Stimulated activated CD4-positive, alpha-beta T cell treated with anti-CD3 and anti-CD28 coated beads, Interleukin-15, amount 100 ng/mL, for 24 hours (primary cell): ENCODE data around the gene GABRA5.
"Not testable (repeated sequence)": the region's sequence is repeated elsewhere in the genome, so short reads cannot be mapped to it uniquely, and the experiment has no call there.

ENCODE experiments used
- DNase-seq: peaks from one replicate; pipeline ENCODE4 v3.0.0-alpha.2; 2020

Gene GABRA5

DNA sequence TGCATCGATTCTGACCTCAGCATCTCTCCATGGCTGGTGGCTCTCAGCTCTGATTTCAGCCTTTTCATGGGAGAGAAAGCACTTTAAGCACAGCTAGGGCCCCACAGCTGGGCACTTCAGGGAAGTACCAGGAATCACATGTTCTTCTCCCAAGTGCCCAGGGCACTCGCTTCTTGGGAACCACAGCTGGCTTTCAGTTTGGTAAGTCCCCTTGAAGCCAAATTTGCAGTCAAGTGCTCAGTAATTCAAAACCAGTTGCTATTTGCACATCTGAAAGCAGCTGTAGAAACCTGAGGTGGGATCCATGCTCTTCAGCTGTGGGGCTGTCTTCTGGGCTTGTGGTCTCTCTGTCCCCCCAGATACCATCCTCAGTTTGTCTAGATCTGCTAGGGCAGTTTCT is 12.8 kb downstream of the GABRA5 start:
- DNase-seq = no peak

DNA sequence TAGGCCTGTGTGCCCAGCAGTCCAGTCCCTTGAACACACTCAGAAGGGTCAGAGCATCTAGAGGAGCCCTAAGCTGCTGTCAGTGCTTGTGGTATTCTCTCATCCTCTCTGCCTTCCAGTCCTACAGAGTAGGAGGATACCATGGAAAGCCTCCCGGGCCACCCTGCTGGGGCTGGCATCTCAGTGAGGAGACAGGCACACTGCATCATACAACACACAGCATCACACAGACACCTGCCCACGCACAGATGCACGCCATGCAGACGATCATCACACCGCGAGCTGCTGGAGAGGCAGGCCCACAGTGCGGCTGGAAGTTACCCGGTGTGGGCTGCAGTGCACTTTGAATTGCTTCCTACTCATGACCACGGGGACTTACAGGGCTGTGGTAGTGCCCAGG is 15.2 kb downstream of the GABRA5 start:
- DNase-seq = no peak

DNA sequence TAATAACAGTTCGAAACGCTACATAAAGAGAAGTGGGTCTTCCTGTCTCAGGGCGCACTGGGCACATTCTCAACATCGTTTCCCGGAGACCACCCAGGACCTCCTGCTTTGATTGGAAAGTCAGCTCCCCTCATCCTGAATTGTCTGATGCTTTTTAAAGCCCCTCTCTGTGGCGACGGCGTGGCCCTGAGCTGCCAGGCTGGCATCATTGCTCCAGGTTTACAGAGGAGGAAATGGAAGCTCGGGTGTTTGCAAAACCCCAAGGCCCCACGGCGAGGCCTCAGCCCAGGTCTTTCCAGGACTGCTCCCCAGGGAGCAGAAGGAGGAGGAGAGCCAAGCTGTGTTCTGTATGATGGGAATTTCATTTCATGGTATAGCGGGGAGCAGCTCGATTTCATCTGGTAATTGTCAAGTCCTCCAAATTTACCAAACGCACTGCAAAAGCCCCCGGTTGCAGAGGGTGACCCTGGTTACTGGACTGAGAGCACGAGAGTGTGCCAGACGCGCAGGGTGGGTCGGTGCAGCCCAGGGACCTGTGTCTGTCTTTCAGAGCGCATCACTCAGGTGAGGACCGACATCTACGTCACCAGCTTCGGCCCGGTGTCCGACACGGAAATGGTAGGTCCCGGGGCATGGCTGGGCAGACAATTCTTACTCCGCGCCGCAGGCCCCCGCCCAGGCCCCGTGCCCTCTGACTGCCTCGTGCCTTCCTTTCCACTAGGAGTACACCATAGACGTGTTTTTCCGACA is 15.9 kb downstream of the GABRA5 start:
- no peak for DNase-seq

DNA sequence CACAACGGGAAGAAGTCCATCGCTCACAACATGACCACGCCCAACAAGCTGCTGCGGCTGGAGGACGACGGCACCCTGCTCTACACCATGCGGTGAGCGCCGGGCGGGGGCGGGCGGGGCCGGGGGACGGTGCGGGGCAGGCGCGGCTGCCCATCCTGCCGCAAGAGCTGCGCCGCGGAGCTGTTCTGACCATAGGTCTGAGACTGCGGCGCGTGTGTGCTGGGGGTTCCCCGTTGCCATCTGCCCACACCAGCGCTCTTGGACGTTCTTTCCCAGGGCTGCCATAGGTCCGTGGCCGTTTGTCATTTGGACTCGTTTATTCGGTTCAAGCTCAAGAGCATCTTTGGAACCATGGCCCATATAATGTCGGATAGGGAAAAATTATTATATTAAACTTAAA is 16.6 kb downstream of the GABRA5 start:
- no peak for DNase-seq

DNA sequence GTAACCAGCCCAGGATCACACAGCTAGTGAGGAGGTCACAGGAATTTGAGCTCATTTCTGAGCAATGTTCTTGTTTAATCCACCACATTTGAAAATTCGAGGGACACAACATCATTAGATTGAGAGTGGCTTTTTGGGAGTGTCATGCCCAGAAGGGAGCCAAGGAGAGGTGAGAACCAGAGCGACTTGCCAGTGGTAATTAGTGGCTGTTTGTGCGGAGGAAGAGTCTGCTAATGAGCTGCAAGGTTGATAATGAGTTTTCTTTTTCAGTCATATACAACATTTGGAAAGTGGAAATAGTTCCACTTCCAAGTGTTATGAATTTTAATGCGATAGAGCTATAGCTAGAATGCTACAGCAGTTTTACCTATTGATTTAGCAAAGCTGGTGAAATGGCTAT is 19.7 kb downstream of the GABRA5 start:
- DNase-seq = no peak

DNA sequence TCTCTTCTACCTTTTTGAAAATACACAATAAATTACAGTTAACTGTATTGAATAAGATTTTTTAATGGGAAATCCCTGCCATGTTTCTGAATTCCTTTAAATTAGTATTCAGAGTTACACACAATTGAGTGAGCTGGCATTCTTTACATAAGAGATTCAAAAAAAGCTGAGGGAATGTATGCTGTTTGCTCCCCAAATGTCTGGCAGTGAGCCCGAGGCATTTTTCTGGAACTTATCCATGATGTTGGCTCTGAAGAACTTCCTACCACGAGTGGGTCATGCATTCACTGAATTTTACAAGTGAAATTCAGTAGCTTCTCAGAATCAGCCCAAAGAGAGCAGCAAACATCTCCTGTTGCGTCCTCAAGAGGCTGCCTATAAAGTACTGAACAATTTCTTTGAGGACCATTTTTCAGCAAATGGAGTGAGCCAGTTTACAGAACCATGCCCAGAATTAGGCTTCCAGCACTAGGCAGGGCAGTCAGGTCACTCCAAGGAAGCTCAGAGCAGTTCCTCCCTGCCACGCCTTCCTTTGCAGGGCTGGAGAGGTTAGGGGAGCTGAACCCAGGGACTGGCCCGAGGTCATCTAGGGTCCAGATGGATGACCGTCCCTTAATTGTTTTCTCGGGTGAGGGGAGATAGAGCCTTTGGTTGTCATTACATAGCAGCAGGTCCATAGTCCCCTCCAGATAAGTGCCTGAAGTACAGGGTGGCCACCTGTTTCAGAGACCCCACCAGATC is 21.2 kb downstream of the GABRA5 start:
- no peak for DNase-seq

DNA sequence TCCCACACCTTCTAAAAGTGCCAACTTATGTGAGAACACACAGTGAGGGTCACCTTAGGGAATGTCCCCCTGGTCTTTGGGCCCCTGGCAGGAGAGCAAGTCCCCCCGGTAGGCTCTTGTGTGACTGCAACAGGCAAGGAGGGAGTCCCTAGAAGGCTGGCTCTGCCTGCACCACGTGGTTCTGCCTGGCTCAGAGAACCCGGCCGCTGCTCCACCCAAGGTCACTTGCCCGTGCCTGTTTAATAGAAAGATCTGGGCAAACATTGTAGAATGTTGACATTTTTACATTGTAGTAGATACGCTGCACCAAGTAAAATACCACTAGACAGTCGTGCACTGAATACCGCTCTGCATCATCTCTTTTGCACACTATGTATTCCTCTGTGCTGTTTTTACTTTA is 21.9 kb downstream of the GABRA5 start:
- no peak for DNase-seq

DNA sequence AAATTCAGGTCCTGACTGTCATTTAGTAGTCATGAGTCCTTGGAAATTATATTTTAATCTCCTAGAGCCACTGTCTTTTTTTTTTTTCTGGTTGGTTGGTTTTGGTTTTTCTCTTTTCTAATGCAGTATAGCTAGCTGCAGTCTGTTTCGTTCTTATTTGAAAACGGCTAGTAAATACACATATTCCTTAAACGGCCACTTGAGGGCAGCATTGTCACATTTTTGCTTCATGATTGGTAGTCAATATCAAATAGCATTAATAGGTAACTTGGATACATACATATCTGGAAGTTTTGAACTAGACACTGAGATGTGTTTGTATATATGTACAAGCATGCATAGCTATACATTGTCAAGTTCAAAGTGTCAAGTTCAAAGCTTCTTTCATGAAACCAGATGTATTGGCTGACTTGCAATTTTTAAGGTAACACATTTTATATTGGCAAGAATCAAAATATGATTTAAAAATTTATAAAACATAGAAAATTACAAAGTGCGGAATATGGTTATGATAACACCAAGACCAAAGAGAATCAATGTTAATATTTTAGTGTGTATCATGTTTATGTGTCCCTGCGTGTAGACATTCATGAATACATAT is 22.5 kb downstream of the GABRA5 start:
- peak; percentile 67 for DNase-seq

DNA sequence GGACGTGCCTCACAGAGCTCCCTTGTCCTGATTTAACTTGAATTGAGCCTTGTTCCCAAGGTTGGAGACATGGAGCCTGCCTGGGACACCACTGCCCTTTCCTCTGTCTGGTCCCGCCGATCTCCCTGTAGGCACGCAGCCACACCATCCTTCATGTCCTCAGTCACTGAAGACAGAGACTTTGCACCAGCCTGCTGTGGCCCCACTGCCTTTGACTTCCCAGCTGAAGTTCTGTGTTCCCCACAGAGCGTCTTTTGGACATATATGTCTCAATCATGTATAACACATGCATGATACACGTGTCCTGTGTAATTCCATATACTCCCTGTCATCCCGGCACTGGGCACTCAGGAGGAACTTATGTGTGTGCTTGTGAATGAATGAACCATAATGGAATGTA is 23.6 kb downstream of the GABRA5 start:
- DNase-seq = no peak

DNA sequence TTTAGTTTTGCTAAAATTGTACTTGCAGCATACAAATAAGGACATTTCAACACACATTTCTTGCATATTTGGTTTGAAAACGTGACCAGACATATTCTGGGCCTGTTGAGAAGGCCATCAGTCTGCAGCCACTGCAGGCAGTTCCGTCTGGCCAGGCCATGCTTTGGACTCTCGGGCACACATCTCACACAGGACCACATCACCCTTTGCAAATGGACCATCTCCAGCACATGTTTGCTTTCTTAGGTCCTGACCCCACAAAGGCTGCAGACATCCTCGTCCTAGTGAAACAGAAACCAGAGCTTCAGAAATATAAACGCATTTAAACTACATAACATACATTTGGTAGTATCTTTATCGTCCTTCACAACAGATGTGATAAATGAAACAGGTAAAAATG is 24.1 kb downstream of the GABRA5 start:
- no peak for DNase-seq

DNA sequence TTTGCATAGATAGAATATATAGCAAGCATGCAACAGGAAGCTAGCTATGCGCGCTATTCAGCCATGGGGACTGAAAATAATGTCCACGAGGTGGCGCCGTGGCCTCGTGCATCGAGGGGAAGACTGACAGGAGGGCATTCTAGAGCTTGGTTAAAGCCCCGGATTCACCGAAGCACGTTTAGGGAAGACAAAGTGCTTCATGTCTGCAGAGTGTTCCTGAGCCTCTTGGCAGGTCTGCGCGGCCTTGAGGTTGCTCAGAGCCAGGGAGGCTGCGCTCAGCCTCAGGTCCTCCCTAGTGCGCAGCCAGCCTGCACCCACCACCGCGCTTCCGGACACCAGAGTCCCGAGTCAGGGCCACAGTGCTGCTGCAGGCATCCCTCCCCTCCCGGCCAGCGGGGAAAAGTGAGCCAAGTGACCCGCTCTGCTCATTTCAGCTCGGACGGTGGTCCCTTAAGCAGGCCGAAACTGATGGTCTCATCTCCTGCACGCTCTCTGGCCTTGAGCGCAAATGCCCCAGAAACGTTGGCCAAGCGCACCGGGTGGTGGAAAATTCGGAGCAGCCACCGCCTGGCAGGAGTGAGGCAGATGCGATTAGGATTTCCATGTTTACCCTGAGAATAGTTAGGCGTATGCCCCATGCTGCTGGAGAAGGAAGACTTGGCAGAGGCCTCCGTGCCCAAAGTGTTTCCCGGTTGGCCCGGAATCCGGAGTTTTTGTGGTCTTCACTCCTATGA is 24.8 kb downstream of the GABRA5 start:
- peak; percentile 74 for DNase-seq

DNA sequence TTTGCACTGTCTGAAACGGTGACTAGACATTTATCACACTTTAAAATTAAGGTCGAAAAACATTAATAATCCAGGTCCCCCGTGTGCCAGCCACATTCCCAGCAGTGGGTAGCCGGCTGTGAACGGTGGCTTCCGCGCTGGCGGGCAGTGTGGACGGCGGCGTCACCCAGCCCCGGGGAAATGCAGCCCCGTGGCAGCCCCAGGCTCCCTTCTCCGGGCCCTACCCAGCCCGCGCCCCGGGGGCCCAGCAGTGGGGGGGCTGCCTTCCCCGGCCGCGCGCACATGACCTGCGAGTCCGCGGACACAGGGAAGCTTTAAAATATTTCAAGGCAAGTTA is 25.3 kb downstream of the GABRA5 start:
- DNase-seq = no peak

DNA sequence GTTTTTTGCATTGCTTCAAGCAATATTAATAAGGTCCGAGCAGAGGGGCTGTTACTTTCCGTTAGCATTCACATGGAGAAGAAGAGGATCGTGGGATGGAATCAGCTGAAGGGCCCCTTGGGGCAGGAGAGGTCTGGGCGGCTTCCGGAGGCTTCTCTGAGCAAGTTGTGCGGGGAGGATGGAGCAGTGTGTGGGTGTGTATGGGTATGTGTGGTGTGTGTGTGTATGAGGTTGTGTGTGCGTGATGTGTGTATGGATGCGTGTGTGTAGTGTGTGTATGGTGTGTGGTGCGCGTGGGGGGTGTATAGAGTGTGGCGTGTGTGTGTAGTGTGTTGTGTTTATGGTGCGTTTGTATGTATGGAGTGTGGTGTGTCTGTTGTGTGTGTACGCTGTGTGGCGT is 25.8 kb downstream of the GABRA5 start:
- DNase-seq = no peak

DNA sequence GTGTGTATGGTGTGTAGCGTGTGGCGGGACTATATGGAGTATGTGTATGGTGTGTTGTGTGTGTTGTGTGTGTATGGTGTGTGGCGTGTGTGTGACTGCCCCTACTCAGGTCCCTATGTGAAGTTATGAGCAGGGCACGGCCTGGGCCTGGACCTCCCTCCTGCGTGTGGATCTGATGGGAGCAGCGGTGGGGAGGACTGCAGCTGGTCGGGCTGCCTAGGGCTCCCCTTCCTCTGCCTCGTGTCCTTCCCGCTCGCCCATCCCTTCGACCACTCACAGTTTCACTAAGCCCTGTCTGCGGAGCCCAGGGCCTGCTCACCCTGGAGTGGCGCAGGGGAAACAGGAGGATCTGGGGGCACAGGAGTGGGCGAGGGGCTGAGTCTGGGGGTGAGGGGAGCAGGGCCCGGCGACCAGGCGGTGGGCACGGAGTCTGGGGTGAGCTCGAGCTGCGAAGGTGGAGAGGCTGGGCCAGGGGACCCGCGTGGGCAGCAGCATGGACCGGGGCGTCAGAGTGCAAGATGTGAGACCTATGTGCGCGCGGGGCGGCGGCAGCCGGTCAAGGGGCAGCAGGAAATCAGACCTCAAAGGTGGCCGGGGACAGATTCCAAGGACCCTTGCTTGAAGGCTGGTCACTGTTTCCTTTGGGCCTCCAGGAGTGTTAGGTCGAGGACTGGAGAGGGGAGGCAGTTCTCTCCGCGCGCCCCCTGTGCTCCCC is 26.6 kb downstream of the GABRA5 start:
- no peak for DNase-seq

DNA sequence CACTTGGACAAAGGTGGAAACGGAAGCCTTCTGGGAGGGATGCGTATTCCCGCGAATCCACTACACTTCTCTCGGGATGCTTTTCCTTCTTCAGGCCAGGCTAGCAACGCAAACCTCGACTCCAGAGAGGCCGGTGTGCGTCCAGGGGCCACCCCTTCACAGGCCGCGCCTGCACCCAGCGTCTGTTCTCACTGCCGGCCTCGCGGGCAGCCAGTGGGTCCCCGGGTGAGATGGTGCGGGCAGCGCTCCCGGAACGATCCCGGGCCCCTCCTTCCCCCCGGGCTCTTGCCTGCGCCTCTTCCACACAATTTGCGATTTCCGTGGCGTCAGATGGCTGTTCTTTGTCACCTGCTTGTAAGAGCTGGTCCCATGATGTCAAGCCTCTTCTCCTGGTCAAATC is 27.3 kb downstream of the GABRA5 start:
- DNase-seq = no peak

DNA sequence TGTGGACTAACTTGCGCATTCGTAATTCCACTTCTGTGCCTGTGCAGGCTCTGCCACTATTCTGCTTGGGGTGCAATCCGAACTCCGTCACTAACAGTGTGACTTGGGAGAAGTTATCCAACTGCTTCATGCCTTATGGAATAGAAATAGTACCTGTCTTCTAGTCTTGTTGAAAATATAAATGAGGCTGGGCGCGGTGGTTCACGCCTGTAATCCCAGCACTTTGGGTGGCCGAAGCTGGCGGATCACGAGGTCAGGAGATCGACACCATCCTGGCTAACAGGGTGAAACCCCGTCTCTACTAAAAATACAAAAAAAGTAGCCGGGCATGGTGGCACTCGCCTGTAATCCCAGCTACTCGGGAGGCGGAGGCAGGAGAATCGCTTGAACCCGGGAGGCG is 28.5 kb downstream of the GABRA5 start:
- not testable (repeated sequence) for DNase-seq

DNA sequence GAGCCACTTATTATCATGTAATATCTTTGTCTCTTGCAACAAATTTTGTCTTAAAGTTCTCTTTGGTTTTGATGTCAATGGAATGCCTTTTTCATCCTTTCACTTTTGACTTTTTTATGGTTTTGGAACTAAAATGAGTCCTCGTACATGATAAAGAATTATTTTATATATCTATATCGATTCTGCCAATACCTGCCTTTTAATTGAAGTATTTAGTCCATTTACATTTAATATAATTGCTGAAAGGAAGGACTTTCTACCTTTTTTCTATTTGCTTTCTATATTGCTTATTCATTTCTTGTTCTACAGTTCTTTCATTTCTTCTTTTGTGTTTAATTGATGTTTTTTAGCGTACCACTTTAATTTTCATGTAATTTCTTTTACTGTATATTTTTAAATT is 32.8 kb downstream of the GABRA5 start:
- no peak for DNase-seq

DNA sequence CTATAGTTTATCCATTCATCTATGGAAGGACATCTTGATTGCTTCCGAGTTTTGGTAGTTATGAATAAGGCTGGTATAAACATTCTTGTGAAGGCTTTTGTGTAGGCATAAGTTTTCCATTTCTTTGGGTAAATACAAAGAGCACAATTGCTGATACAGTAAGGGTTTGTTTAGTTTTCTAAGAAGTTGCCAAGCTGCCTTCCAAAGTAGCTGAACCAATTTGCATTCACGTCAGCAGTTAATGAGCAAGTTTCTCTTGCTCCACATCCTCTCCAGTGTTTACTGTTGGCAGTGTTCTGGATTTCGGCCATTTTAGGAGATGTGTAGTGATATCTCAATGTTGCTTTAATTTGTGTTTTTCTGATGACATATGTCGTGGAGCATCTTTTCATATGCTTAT is 34.2 kb downstream of the GABRA5 start:
- no peak for DNase-seq

DNA sequence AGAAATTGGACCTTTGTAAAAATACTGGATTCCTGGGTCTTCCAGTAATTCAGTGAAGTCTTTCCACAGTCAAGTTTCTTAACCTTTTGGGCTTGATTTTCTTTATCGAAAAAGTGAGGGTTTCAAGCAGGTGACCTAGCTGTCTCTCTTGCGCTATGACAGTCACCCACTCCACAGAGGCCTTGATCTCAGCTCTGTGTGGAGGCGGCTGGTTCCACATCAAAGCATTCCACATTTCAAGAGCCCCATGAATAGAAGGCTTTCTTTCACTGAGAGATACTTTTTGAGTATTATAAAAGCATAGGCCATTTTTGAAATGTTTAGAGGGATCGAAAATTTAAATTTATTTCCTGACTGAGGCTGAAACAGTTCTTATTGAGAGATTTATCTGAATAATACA is 43.9 kb downstream of the GABRA5 start:
- no peak for DNase-seq

DNA sequence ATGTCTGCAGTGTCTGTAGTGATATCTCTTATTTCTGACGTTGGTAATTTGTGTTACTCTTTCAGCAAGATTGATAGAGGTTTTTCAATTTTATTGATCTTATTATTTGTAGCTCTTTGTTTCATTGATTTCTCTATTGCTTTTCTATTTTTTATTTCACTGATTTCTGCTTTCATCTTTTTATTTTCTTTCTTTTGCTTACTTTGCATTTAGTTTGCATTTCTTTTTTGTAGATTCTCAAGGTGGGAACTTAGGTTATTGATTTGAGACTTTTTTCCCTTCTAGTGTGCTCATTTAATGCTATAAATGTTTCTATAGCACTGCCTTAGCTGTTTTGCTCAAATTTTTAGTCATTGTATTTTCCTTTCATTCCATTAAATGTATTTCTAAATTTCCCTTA is 54.6 kb downstream of the GABRA5 start:
- DNase-seq = no peak

DNA sequence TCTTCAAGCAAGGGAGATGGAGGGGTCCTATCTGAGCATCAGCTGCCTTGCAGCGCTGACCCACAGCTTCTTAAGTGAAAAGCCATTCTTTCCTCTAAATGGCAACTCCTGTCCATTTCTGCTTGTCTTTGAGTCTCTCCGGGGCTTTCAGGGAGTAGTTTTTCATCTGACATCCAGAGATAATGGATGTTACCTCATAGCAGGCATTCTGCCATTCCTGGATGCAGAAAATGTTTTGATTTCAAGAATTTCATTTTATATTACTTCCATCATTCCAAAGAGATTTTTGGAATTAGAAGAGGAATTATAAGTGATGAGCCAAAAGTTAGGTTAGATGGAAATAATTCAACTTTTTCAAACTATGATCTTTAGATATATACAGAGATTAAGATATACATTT is 59.2 kb downstream of the GABRA5 start:
- no peak for DNase-seq

DNA sequence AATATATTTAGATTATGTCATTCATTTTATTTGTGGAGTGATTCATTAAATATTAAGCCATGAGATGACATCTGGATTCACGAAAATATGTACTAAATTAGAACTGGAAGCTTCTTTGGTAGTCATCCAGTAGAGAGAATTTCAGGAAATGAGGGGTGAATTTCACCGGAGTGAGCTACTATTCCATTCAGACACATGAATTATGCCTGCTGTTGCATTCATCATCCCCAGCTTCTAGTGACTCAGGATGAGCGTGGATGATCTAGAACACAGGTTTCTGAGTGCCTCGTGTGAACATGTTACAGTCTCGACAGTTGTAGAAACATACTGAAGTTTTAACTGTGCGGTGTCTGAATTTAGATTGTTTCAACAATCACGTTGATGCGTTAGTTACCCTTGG is 61.2 kb downstream of the GABRA5 start:
- DNase-seq = no peak

DNA sequence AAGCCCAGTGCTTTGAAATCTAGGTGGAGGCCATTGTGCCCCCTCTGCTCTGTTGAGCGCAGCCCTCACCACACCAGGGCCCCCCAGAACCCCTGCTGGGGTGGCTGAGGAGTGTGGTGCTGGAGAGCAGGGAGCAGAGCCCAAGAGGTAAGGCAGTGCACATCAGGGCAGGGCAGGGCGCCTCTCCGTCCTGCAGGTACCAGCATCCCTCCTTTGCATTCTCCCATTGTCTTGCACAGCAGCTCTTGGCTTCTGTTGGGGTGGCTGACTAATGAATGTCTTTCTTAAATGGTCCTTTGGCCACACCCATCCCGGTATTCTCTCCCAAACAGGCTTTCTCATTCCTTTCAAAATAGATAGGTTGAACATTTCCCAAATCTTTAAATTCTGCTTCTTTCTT is 62.7 kb downstream of the GABRA5 start:
- no peak for DNase-seq
